GM23248 (cell line): ENCODE measurements around the gene NEB. TPM values are rescaled to one million over a fixed set of nuclear protein-coding genes. Genes with fewer than 3 reads are reported as not detected.

Source experiments
- DNase-seq: peaks from one replicate; pipeline ENCODE4 v3.0.0-alpha.2; 2015
- H2AFZ ChIP-seq: fragments of 200-600 bp; sonication (generic); 2 replicates; pipeline ENCODE4 v1.6.1; 2016; ENCODE audit warnings: antibody characterized with exemption
- H3F3A ChIP-seq: fragments of 200-600 bp; sonication (generic); 2 replicates; pipeline ENCODE4 v1.6.1; 2016; ENCODE audit warnings: mild to moderate bottlenecking, antibody characterized with exemption, mixed run types; ENCODE audit not compliant: insufficient read depth
- H3K27ac ChIP-seq: fragments of 200-600 bp; sonication (generic); 2 replicates; pipeline ENCODE4 v1.5.1; 2016; ENCODE audit warnings: mild to moderate bottlenecking
- H3K27me3 ChIP-seq: fragments of 200-600 bp; sonication (generic); replicated peaks from 2 replicates; pipeline ENCODE4 v1.6.1; 2016; ENCODE audit warnings: mild to moderate bottlenecking; ENCODE audit not compliant: insufficient read depth
- H3K36me3 ChIP-seq: fragments of 200-600 bp; sonication (generic); 2 replicates; pipeline ENCODE4 v1.6.1; 2016; ENCODE audit warnings: low read depth, mild to moderate bottlenecking
- H3K4me1 ChIP-seq: fragments of 200-600 bp; sonication (generic); 2 replicates; pipeline ENCODE4 v1.6.1; 2016; ENCODE audit warnings: mild to moderate bottlenecking; ENCODE audit not compliant: insufficient read depth
- H3K4me2 ChIP-seq: fragments of 200-600 bp; sonication (generic); one replicate; pipeline ENCODE4 v1.6.1; 2016; ENCODE audit warnings: mild to moderate bottlenecking; ENCODE audit not compliant: unreplicated experiment
- H3K4me3 ChIP-seq: fragments of 200-600 bp; sonication (generic); 2 replicates; pipeline ENCODE4 v1.5.1; 2016; ENCODE audit warnings: mild to moderate bottlenecking
- H3K79me2 ChIP-seq: fragments of 200-600 bp; sonication (generic); 2 replicates; pipeline ENCODE4 v1.6.1; 2016; ENCODE audit warnings: mild to moderate bottlenecking; ENCODE audit not compliant: insufficient read depth
- H3K9ac ChIP-seq: fragments of 200-600 bp; sonication (generic); 2 replicates; pipeline ENCODE4 v1.6.1; 2016; ENCODE audit warnings: mild to moderate bottlenecking
- H3K9me2 ChIP-seq: fragments of 200-600 bp; sonication (generic); 2 replicates; pipeline ENCODE4 v1.6.1; 2016; ENCODE audit warnings: mixed run types, mild to moderate bottlenecking, moderate library complexity; ENCODE audit not compliant: insufficient read depth
- H3K9me3 ChIP-seq: fragments of 200-600 bp; sonication (generic); one replicate; pipeline ENCODE4 v1.6.1; 2017; ENCODE audit warnings: low read depth
- H4K20me1 ChIP-seq: fragments of 200-600 bp; sonication (generic); 2 replicates; pipeline ENCODE4 v1.6.0; 2016; ENCODE audit not compliant: insufficient read depth
- EZH2 ChIP-seq: fragments of 200-600 bp; sonication (generic); IDR thresholded peaks from 2 replicates; pipeline ENCODE4 v1.6.1; 2018; ENCODE audit warnings: antibody characterized with exemption, mild to moderate bottlenecking; ENCODE audit not compliant: insufficient read depth, poor library complexity, severe bottlenecking
- EZH2phosphoT487 ChIP-seq: fragments of 200-600 bp; sonication (generic); IDR thresholded peaks from 2 replicates; pipeline ENCODE4 v1.6.1; 2018; ENCODE audit warnings: antibody characterized with exemption, moderate library complexity, mild to moderate bottlenecking, low read depth; ENCODE audit not compliant: insufficient read depth
- WGBS, 2 experiments: methylation state at CpG; one replicate each; pipeline ENCODE4 v1.1.6; 2015 to 2017; ENCODE audit warnings: low lambda C conversion rate in 2 of 2, low coverage in 1 of 2; ENCODE audit errors: missing lambda C conversion rate in 2 of 2; 5-methylcytosine and 5-hydroxymethylcytosine counted together
- in situ Hi-C: fragments of 300-500 bp; cut with MboI; formaldehyde crosslinking; loops from 2 replicates; pipeline ENCODE4 v1.15.0; 2020
- polyA plus RNA-seq: library from polyadenylated mRNA; unstranded; fragments of >200 nt; fragmentation: Nextera tagmentation; extraction: Ambion mirVana; gene quantifications from 2 replicates; pipeline ENCODE4 v1.2.1, GENCODE V29; 2016
- total RNA-seq: library from RNA; depleted of rRNA; stranded (reverse); fragments of >200 nt; shearing (Covaris generic); gene quantifications from 2 replicates; pipeline ENCODE4 v1.2.3, GENCODE V29; 2014

The NEB gene
- total and polyA plus RNA-seq, 2 experiments from 2014 or later = 0.11 to 1.5 TPM

- Histone ChIP-seq H4K20me1 (no peaks in the 10 kb centered on the region), H2AFZ (no peak overlapping the region), H3K4me3 (no peak overlapping the region), H3K9me2 (no peaks in the 10 kb centered on the region), H3K36me3 (no peaks in the 10 kb centered on the region), H3K4me2 (no peak overlapping the region), H3K27me3 (no peaks in the 10 kb centered on the region), H3K9ac (no peak overlapping the region), H3F3A (no peaks in the 10 kb centered on the region), H3K79me2 (no peaks in the 10 kb centered on the region), H3K9me3 (no peaks in the 10 kb centered on the region), H3K4me1 (peaks cover 10% of the 10 kb centered on the region; the same call in 1 of the 2 replicates), H3K27ac (no peak overlapping the region)
- in situ Hi-C loops = no loop called here
- 34 to 37% methylated on average over 10 of the region's 10 CpGs for WGBS, 2 experiments
- DNase-seq = no peak
- no peak for TF ChIP-seq EZH2phosphoT487
- TF ChIP-seq EZH2 = no peak
Observed at GRCh38 chr2:151727593-151728552, 6.4 kb downstream of the NEB start.

- DNase-seq = no peak
- in situ Hi-C loops = no loop called here
Observed at GRCh38 chr2:151721161-151721560, 13.1 kb downstream of the NEB start.

GRCh38 chr2:151720521-151720920 lies 13.8 kb downstream of the NEB start:
- Histone ChIP-seq H3K79me2 (no peaks in the 10 kb centered on the region), H3K9ac (no peak overlapping the region), H3K27me3 (no peaks in the 10 kb centered on the region), H4K20me1 (no peaks in the 10 kb centered on the region), H3K9me2 (no peaks in the 10 kb centered on the region), H3F3A (0 out of 2 replicates have a peak, but pooled peaks cover 5% of the 10 kb centered on the region), H3K4me3 (no peak overlapping the region), H3K4me2 (no peak overlapping the region), H3K36me3 (no peaks in the 10 kb centered on the region), H3K27ac (no peak overlapping the region), H3K9me3 (no peaks in the 10 kb centered on the region), H2AFZ (no peak overlapping the region), H3K4me1 (peaks cover 5% of the 10 kb centered on the region; the same call in 1 of the 2 replicates)
- TF ChIP-seq EZH2phosphoT487 (no peak), EZH2 (no peak)
- in situ Hi-C loops = no loop called here
- DNase-seq = no peak
- 0 to 4% methylated on average over 1 of the region's 1 CpG for WGBS, 2 experiments

More at GRCh38 chr2:151721161-151721560, 13.1 kb downstream of the NEB start:
- Histone ChIP-seq H3K4me3 (no peak overlapping the region), H3K9ac (no peak overlapping the region), H3K4me1 (peaks cover 5% of the 10 kb centered on the region; the same call in 1 of the 2 replicates), H2AFZ (no peak overlapping the region), H3K27ac (no peak overlapping the region), H3K4me2 (no peak overlapping the region), H4K20me1 (no peaks in the 10 kb centered on the region), H3F3A (0 out of 2 replicates have a peak, but pooled peaks cover 5% of the 10 kb centered on the region), H3K27me3 (no peaks in the 10 kb centered on the region), H3K9me2 (no peaks in the 10 kb centered on the region), H3K79me2 (no peaks in the 10 kb centered on the region), H3K36me3 (no peaks in the 10 kb centered on the region), H3K9me3 (no peaks in the 10 kb centered on the region)
- WGBS, 2 experiments = 56 to 63% methylated on average over 5 of the region's 5 CpGs
- no peak for TF ChIP-seq EZH2phosphoT487
- no peak for TF ChIP-seq EZH2

GRCh38 chr2:151718796-151719195 lies 15.5 kb downstream of the NEB start:
- Histone ChIP-seq H3K4me3 (no peak overlapping the region), H3K4me1 (peaks cover 5% of the 10 kb centered on the region; the same call in 1 of the 2 replicates), H4K20me1 (no peaks in the 10 kb centered on the region), H3K9ac (no peak overlapping the region), H2AFZ (no peak overlapping the region), H3K27ac (no peak overlapping the region), H3K4me2 (no peak overlapping the region), H3K79me2 (no peaks in the 10 kb centered on the region), H3K27me3 (no peaks in the 10 kb centered on the region), H3F3A (0 out of 2 replicates have a peak, but pooled peaks cover 5% of the 10 kb centered on the region), H3K36me3 (no peaks in the 10 kb centered on the region), H3K9me2 (no peaks in the 10 kb centered on the region), H3K9me3 (no peaks in the 10 kb centered on the region)
- 67% methylated on average over 4 of the region's 4 CpGs for WGBS, 2 experiments
- TF ChIP-seq EZH2phosphoT487 = no peak
- TF ChIP-seq EZH2 = no peak
- no peak for DNase-seq
- in situ Hi-C loops = no loop called here
